DND-41 (cell line): Measurements from ENCODE around the gene ASF1A.

Experiments
- EZH2 ChIP-seq: IDR thresholded peaks from 3 replicates; pipeline ENCODE4 v1.6.1; 2012; ENCODE audit warnings: borderline replicate concordance, low read depth, mild to moderate bottlenecking, moderate library complexity, low read length, inconsistent platforms; ENCODE audit not compliant: severe bottlenecking
- TF ChIP-seq, protein P1 (sequence below): IDR thresholded peaks from 2 replicates; pipeline ENCODE4 v1.5.1; 2012; ENCODE audit warnings: borderline replicate concordance, low read length, moderate library complexity, mild to moderate bottlenecking; ENCODE audit not compliant: poor library complexity, severe bottlenecking; ENCODE audit errors: extremely low read depth

DNA sequence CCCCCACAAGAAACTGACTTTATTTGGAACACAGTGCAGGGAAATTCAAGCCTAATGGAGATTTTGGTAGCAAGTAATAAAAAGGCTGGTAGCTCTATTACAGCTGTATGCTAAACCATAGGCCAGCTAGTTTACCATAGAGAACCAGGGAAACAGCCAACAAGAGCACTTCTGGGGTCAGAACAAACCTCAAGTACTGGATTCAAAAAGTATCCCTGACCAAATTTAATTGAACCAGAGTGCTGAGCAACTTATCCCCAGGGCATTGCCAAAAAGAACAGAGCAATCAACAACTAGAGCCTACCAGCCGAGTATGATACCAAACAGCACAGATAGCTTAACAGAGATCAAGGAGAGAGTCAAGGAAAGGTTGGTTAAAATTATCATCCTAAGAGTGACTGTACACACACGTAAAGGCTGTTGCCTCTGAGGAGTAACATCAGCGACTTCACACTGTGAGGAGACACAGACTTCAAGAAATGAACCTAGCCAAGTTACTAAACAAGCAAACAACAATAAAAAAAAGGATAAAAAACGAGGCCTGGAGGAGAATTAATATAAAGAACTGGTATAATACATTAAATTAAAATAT, 11.5 kb upstream of the ASF1A start:
- TF ChIP-seq, protein P1, sequence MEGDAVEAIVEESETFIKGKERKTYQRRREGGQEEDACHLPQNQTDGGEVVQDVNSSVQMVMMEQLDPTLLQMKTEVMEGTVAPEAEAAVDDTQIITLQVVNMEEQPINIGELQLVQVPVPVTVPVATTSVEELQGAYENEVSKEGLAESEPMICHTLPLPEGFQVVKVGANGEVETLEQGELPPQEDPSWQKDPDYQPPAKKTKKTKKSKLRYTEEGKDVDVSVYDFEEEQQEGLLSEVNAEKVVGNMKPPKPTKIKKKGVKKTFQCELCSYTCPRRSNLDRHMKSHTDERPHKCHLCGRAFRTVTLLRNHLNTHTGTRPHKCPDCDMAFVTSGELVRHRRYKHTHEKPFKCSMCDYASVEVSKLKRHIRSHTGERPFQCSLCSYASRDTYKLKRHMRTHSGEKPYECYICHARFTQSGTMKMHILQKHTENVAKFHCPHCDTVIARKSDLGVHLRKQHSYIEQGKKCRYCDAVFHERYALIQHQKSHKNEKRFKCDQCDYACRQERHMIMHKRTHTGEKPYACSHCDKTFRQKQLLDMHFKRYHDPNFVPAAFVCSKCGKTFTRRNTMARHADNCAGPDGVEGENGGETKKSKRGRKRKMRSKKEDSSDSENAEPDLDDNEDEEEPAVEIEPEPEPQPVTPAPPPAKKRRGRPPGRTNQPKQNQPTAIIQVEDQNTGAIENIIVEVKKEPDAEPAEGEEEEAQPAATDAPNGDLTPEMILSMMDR = no peak
- no peak for TF ChIP-seq EZH2
